Cardiac fibroblast (primary cell): Measurements from ENCODE around the gene ZBED3.
"Not testable (repeated sequence)": the region's sequence is repeated elsewhere in the genome, so short reads cannot be mapped to it uniquely, and the experiment has no call there.

Experiments used
- DNase-seq, 2 donors: peaks; one replicate each; pipeline versions ENCODE4 v3.0.0 to v3.0.0-alpha.2; 2010; ENCODE audit warnings: low read depth in 2 of 2
- H3K4me3 ChIP-seq, 2 donors: replicated peaks in 1 of 2; 1 replicate in 1 of 2; 2 replicates in 1 of 2; pipeline ENCODE4 v1.5.1; 2011; ENCODE audit warnings: low read depth in 2 of 2, low read length in 2 of 2, mild to moderate bottlenecking in 2 of 2, moderate library complexity in 1 of 2
- TF ChIP-seq, protein P1 (sequence below): IDR thresholded peaks from one replicate; pipeline ENCODE4 v1.5.1; 2011; ENCODE audit warnings: low read depth, mild to moderate bottlenecking, low read length, inconsistent platforms

ZBED3 gene

DNA sequence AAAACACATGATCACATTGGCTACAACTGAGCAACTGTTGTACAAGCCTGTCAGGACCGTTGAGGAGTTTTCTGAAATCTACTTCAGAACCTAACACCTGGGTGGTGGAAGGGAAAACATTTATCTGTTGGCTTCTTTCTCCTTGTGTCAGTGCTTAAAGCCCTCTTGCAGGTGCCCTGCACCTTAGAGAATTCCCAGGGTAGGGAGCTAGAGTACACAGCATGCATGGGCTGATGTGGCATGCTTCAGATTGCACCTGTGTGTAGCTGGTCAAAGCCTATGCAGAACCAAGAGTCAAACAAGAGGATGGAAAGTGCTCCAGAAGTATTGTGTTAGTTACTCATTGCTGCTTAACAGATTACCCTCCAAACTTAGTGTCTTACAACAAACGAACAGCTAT is 33.6 kb upstream of the ZBED3 start:
- TF ChIP-seq, protein P1, sequence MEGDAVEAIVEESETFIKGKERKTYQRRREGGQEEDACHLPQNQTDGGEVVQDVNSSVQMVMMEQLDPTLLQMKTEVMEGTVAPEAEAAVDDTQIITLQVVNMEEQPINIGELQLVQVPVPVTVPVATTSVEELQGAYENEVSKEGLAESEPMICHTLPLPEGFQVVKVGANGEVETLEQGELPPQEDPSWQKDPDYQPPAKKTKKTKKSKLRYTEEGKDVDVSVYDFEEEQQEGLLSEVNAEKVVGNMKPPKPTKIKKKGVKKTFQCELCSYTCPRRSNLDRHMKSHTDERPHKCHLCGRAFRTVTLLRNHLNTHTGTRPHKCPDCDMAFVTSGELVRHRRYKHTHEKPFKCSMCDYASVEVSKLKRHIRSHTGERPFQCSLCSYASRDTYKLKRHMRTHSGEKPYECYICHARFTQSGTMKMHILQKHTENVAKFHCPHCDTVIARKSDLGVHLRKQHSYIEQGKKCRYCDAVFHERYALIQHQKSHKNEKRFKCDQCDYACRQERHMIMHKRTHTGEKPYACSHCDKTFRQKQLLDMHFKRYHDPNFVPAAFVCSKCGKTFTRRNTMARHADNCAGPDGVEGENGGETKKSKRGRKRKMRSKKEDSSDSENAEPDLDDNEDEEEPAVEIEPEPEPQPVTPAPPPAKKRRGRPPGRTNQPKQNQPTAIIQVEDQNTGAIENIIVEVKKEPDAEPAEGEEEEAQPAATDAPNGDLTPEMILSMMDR: no peak
- H3K4me3 ChIP-seq: no peak overlapping the region
- DNase-seq: no peak

DNA sequence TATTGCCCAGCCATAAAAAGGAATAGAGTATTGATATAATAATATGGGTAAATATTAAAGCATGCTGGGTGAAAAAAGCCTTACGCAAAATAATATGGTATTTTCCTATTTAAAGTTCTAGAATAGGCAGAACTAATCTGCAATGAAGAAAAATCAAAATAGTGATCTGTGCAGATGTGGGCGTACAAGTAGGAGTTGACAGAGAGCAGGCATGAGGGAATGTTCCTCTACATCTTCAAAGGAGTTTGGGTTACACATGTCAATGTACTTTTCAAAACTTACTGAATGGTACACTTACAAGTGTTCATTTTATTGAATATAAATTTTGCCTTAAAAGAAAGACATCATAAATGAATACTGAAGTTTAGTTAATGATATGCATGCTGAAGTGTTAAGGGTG is 33.0 kb upstream of the ZBED3 start:
- DNase-seq: no peak
- H3K4me3 ChIP-seq: no peak overlapping the region
- TF ChIP-seq, protein P1: no peak

DNA sequence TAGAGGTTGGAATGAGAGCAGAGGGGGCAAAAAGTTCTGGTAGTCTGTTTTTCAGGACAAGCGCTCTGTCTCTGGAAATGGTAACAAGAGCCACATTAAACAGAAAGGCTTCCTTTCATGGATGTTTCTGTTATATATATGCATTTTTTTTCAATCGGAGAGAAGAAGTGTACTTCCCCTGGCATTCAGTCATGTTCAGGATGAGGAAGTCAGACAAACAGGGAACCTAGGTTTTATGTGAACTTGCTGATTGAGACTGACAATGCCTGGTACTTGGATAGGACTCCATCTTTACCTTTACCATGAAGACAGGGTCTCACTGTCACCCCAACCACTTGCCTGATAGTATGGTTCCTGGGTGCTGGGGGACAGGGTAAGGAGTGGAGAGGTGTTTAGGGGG is 30.1 kb upstream of the ZBED3 start:
- TF ChIP-seq, protein P1: no peak
- DNase-seq: no peak
- H3K4me3 ChIP-seq: no peak overlapping the region

DNA sequence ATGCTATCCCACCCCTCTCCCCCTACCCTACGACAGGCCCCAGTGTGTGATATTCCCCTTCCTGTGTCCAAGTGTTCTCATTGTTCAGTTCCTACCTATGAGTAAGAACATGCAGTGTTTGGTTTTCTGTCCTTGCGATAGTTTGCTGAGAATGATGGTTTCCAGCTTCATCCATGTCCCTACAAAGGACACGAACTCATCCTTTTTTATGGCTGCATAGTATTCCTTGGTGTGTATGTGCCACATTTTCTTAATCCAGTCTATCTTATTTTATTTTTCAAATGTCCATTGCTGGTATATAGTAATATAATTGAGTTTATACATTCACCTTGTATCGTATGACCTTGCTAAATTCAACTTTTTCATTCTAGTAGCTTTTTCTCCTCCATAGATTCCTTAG is 19.9 kb upstream of the ZBED3 start:
- DNase-seq, H3K4me3 ChIP-seq: not testable (repeated sequence)

DNA sequence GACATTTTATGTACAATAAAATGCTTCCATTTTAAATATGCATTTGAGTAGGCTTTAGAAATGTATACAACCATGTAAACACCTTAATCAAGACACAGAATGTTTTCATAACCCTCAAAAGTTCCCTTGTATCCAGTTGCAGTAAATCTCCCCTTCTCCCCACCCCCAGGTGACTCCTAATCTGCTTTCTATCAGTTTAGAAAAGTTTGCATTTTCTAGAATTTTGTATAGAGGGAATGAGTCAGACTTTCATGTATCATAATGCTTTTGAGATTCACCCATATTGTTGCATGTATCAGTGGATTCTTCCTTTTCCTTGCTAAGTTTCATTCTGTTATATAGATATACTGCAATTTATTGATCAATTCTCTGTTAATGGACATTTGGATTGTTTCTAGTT is 17.7 kb upstream of the ZBED3 start:
- no peak overlapping the region for H3K4me3 ChIP-seq
- TF ChIP-seq, protein P1: no peak
- DNase-seq: no peak

DNA sequence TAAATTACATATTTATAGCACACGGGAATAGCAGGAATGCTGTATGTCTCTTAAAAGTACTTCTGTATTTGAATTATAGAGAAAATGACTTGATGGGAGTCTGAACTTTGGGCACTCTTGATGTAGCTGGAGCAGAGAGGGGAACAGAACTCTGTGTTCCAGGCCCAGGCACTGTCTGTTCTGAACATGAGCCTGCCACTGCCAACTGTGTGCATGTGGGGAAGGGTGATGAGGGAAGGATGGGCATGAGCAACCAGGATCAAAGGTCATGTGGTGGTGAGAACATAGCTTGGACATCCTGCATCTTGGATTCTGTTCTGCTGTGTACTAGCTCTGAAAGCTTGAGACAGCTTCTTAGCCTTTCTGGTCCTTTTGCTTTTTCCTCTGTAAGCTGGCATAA is 16.4 kb upstream of the ZBED3 start:
- peak in 1 of 2 donors; percentile 4 for DNase-seq
- TF ChIP-seq, protein P1: no peak
- H3K4me3 ChIP-seq: no peak overlapping the region

DNA sequence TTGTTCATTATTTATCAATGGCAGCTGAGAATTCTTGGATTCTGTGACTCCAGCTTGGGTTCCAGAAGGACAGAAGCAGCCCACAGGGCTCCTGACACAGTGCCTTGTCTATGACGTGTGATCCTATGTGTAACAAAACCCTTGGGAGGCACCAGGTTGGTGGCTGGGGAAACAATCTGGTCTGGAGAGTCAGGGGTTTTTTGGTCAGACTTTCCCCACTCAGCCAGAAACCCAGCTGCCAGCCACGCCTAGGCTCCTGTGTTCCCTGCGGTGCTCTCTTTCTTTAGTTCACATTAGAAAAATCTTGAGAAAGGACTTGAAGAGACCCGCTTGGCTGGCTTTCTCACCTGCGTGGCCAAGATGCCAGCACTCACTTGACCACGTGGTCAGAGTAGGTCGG is 15.5 kb upstream of the ZBED3 start:
- TF ChIP-seq, protein P1: no peak
- DNase-seq: no peak
- no peak overlapping the region for H3K4me3 ChIP-seq
